ACC112 (cell line): Measurements from ENCODE around the gene PIAS4.
"Not testable (repeated sequence)": the region's sequence is repeated elsewhere in the genome, so short reads cannot be mapped to it uniquely, and the experiment has no call there.

Experiments
- H2AFZ ChIP-seq: fragments of 200-600 bp; sonication (generic); one replicate; pipeline ENCODE4 v1.6.0; 2017; ENCODE audit warnings: antibody characterized with exemption, low read length; ENCODE audit not compliant: unreplicated experiment
- H3K27ac ChIP-seq: fragments of 200-600 bp; sonication (generic); 2 replicates; pipeline ENCODE4 v1.5.1; 2014; ENCODE audit warnings: low read depth, mild to moderate bottlenecking, antibody characterized with exemption, low read length, moderate library complexity
- H3K27me3 ChIP-seq: fragments of 200-600 bp; sonication (generic); 2 replicates; pipeline ENCODE4 v1.6.1; 2014; ENCODE audit warnings: mild to moderate bottlenecking, antibody characterized with exemption, low read length, moderate library complexity, mixed read lengths; ENCODE audit not compliant: insufficient read depth
- H3K36me3 ChIP-seq: fragments of 200-600 bp; sonication (generic); 2 replicates; pipeline ENCODE4 v1.6.1; 2016; ENCODE audit warnings: mild to moderate bottlenecking, antibody characterized with exemption, low read length, moderate library complexity, mixed read lengths; ENCODE audit not compliant: insufficient read depth
- H3K4me1 ChIP-seq: fragments of 200-600 bp; sonication (generic); one replicate; pipeline ENCODE4 v1.6.1; 2016; ENCODE audit warnings: low read length, mixed read lengths; ENCODE audit not compliant: insufficient read depth, unreplicated experiment, control insufficient read depth
- H3K4me3 ChIP-seq: fragments of 200-600 bp; sonication (generic); 2 replicates; pipeline ENCODE4 v1.5.1; 2014; ENCODE audit warnings: mild to moderate bottlenecking, low read depth, low read length
- H3K79me2 ChIP-seq: fragments of 200-600 bp; sonication (generic); one replicate; pipeline ENCODE4 v1.6.0; 2016; ENCODE audit warnings: low read length; ENCODE audit not compliant: control insufficient read depth, unreplicated experiment, insufficient read depth

Gene PIAS4

DNA sequence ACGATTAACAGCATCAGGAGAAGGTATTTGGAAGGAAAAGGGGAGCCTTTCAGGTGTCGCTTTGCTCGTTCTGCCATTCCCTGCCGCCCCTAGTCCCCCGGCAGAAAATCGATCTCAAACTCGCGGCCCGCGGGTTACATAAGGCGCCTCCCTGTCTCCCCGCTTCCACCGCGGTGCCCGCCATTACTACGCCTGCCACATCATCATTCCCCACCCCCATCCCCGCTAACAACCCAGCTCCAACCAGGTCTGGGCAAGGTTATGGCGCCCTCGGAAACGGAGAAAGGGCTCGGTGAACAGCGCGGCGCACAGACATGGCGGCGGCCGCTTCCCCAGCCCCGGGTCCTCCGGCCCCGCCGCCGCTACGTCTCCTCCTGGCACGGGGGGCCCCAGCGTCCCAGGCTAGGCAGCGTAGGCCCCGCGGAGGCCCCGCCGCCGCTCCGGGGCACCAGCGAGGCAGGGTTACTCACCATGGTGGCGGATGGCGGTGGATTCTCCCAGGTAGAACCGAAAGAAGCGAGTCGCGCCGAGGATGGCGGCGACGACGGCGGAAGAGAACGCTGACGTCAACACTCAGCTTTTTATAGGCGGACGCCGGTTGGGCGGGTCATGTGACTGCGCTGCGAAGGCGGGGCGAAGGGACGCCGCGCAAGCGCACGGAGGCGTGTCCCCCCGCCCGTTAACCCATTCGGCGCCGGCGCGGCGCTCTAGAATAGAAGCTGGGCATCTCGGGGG lies 22.5 kb upstream of the PIAS4 start, which contains the start of gene EEF2:
EEF2 (minus strand) TSS at position 556 of the 735 bp plus-strand sequence; CDS start at position 473, 83 bp downstream.
- Histone ChIP-seq H3K4me1 (peaks cover 17% of the 10 kb centered on the region), H3K27me3 (no peaks in the 10 kb centered on the region), H3K79me2 (peaks cover 52% of the 10 kb centered on the region), H2AFZ (peak within 1 kb of the TSS; percentile 47), H3K36me3 (peaks cover 38% of the 10 kb centered on the region; the same call in 1 of the 2 replicates), H3K4me3 (peak within 1 kb of the TSS; percentile 100), H3K27ac (peak within 1 kb of the TSS; percentile 97)

DNA sequence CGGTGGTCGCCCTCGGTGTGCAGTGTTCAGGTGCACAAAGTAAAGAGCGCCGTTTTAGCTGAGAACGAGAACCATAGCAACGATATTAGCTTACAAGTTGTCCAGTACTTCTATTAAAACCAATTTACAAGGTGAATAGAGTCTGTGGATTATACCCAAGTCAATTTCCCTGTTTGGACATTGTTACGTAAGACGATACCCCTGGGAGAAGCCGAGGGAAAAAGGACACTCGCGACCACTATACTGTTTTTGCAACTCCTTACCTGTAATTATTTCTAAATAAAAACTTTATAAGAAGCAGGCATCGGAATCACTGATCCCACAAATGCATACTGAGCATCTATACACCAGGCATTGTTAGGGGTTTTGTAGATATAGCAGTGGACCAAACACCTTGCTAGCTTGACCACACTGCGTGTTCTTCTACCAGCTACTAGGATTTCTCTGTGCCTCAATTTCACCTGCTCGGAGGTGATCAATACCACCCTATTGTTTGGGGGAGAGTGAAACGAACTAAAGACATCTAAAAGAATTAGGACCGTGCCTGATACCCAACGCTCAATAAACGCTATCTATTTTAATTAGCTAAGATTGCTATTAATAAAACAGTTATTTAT lies 21.8 kb upstream of the PIAS4 start:
- no peaks in the 10 kb centered on the region for H3K27me3 ChIP-seq
- peak overlapping the region; percentile 47 for H2AFZ ChIP-seq
- peaks cover 33% of the 10 kb centered on the region; the same call in 1 of the 2 replicates for H3K36me3 ChIP-seq
- H3K79me2 ChIP-seq, result peaks cover 45% of the 10 kb centered on the region
- no peak overlapping the region for H3K27ac ChIP-seq
- peak overlapping the region; percentile 100 for H3K4me3 ChIP-seq
- H3K4me1 ChIP-seq, result peaks cover 17% of the 10 kb centered on the region

DNA sequence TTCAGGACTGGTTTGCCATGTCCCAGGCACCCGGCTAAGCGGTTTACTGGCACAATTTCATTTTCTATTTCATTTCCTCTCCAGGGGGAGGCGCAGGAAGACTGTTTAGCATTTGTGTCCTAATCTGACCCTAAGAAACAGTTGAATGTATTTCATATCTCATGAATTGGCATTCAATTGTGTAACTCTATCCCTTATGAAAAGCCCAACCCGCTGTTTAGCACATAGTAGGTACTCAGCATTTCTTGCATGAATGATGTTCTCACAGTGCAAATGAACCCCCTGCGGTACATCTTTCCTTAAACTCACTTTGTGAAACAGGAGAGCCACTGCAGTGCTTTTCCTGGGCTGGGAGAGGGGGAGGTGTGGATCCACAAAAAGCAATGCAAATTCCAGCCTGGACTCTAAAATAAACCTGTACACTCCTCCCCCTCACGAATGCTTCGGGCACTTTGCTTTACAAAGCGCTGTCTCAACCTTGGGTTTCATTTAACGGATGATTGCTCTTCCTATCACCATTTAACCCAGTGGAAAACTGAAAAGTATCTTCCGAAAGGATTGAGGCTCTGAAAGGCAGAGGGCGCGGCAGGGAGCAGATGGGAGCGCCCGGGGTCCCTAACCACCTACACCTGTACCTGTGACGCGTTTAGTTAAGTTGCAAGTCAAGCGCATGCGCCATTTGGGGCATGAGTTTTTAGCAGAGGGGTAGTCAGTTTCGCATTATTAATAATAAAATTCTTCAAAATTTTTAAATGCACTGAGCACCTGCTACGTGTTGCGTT lies 21.1 kb upstream of the PIAS4 start:
- peaks cover 38% of the 10 kb centered on the region for H3K79me2 ChIP-seq
- peak overlapping the region; percentile 100 for H3K4me3 ChIP-seq
- peak overlapping the region; percentile 47 for H2AFZ ChIP-seq
- peaks cover 26% of the 10 kb centered on the region; the same call in 1 of the 2 replicates for H3K36me3 ChIP-seq
- peaks cover 15% of the 10 kb centered on the region for H3K4me1 ChIP-seq
- no peaks in the 10 kb centered on the region for H3K27me3 ChIP-seq
- no peak overlapping the region for H3K27ac ChIP-seq

DNA sequence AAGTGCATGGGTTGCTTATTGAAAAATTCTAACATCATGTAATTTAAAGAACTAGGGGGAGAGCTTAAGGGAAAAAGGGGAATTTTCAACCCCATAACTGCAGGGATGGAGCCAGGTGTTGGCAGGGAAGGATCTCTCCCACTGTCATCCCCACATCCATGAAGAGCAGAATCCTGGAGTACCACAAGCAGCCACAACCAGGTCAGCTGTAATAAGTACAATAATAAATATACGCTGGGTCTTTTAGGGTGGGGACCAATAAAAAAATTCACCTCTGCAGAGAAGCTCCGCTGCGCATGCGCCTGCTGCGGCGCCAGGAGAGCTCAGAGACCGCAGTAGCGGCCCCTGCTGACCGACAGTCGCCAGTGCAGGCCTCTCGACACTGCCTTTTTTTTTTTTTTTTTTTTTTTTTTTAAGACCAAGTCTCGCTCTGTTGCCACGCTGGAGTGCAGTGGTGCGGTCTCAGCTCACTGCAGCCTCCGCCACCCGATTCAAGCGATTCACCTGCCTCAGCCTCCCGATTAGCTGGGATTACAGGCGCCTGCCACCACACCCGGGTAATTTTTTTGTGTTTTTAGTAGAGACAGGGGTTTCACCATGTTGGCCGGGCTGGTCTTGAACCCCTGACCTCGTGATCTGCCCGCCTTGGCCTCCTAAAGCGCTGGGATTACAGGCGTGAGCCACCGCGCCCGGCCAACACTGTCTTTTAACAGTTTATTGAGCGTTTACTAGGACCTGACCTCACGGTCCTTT lies 19.7 kb upstream of the PIAS4 start:
- peak overlapping the region; percentile 75 for H2AFZ ChIP-seq
- peaks cover 13% of the 10 kb centered on the region for H3K4me1 ChIP-seq
- H3K27ac ChIP-seq, result no peak overlapping the region
- peak overlapping the region; percentile 100 for H3K4me3 ChIP-seq
- peaks cover 18% of the 10 kb centered on the region; the same call in 1 of the 2 replicates for H3K36me3 ChIP-seq
- H3K79me2 ChIP-seq, result peaks cover 25% of the 10 kb centered on the region
- no peaks in the 10 kb centered on the region for H3K27me3 ChIP-seq

DNA sequence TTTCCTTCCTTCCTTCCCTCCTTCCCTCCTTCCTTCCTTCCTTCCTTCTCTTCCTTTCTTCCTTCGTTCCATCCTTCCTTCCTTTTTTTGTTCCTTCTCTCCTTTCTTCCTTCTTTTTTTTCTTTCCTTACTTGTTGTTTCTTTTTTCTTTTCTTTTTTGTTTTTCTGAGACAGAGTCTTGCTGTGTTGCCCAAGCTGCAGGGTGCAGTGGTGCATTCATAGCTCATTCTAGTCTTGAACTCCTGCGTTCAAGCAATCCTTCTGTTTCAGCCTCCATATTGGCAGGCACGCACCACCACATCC lies 16.8 kb upstream of the PIAS4 start:
- Histone ChIP-seq H3K27ac (no peak overlapping the region), H3K27me3 (no peaks in the 10 kb centered on the region), H3K36me3 (no peaks in the 10 kb centered on the region), H3K4me3 (no peak overlapping the region), H3K79me2 (no peaks in the 10 kb centered on the region), H3K4me1 (peaks cover 4% of the 10 kb centered on the region), H2AFZ (peak overlapping the region; percentile 38)

DNA sequence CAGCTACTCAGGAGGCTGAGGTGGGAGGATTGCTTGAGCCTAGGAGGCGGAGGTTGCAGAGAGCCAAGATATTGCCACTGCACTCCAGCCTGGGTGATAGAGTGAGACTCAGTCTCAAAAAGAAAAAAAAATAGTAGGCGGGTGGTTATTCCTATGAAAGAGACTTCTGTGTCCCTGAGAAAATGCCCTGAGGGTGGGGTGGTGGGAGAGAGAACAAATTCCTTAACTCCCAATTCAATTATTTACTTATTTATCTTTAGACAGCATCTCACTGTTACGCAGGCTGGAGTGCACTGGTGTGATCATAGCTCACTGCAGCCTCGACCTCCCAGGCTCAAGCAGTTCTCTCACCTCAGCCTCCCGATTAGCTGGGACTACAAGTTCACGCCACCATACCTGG lies 11.9 kb upstream of the PIAS4 start:
- no peaks in the 10 kb centered on the region for H3K27me3 ChIP-seq
- H3K36me3 ChIP-seq, result no peaks in the 10 kb centered on the region
- no peaks in the 10 kb centered on the region for H3K79me2 ChIP-seq
- H2AFZ ChIP-seq, result no peak overlapping the region
- no peaks in the 10 kb centered on the region for H3K4me1 ChIP-seq
- H3K27ac ChIP-seq, result no peak overlapping the region
- no peak overlapping the region for H3K4me3 ChIP-seq

DNA sequence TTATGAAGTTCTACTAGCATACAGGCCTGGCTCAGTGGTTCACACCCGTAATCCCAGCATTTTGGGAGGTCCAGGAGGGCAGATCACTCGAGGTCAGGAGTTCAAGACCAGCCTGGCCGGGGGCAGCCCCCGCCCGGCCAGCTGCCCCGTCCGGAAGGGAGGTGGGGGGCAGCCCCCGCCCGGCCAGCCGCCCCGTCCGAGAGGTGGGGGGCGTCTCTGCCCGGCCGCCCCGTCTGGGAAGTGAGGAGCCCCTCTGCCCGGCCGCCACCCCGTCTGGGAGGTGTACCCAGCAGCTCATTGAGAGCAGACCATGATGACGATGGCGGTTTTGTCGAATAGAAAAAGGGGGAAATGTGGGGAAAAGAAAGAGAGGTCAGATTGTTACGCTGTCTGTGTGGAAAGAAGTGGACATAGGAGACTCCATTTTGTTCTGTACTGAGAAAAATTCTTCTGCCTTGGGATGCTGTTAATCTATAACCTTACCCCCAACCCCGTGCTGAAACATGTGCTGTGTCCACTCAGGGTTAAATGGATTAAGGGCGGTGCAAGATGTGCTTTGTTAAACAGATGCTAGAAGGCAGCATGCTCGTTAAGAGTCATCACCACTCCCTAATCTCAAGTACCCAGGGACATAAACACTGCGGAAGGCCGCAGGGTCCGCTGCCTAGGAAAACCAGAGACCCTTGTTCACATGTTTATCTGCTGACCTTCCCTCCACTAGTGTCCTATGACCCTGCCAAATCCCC lies 8.7 kb upstream of the PIAS4 start:
- not testable (repeated sequence) for H3K27me3 ChIP-seq, H3K27ac ChIP-seq, H3K79me2 ChIP-seq, H3K4me1 ChIP-seq, H3K4me3 ChIP-seq, H2AFZ ChIP-seq, H3K36me3 ChIP-seq

DNA sequence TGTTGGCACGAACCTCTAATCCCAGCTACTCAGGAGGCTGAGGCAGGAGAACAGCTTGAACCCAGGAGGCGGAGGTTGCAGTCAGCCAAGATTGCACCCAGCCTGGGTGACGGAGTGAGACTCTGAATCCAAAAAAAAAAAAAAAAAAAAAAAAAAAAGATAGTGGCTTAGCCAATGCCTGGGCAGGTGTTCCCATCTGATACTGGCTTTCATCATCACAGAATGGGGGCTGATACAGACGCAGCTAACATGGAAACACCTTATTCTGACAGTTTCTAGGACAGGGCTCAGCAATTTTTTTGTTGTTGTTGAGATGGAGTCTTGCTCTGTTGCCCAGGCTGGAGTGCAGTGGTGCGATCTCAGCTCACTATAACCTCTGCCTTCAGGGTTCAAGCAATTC lies 6.7 kb upstream of the PIAS4 start:
- not testable (repeated sequence) for H3K27ac ChIP-seq, H3K4me3 ChIP-seq, H3K27me3 ChIP-seq, H2AFZ ChIP-seq, H3K79me2 ChIP-seq, H3K4me1 ChIP-seq, H3K36me3 ChIP-seq

DNA sequence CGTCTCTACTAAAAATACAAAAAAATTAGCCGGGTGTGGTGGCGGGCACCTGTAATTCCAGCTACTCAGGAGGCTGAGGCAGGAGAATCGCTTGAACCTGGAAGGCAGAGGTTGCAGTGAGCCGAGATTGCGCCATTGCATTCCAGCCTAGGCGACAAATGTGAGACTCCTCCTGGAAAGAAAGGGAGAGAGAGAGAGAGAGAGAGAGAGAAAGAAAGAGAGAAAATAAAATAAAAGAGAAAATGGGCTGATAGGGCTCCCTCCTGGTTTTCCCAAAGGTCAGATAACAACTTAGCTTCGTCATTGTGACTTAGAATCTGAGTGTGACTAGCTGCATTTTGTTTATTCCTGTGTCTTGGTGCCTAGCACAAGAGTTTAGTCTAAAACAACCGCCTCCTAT lies 2.1 kb upstream of the PIAS4 start:
- peaks cover 27% of the 10 kb centered on the region for H3K79me2 ChIP-seq
- H3K4me1 ChIP-seq, H3K27me3 ChIP-seq, H3K4me3 ChIP-seq, H3K27ac ChIP-seq, H3K36me3 ChIP-seq, H2AFZ ChIP-seq: not testable (repeated sequence)
